Neural cell (in vitro differentiated cells): Measurements from ENCODE around the gene CCDC32.

ENCODE experiments used
- CTCF ChIP-seq: fragments of 450-650 bp; IDR thresholded peaks from 2 replicates; pipeline ENCODE4 v1.5.1; 2014; ENCODE audit warnings: antibody characterized with exemption, mild to moderate bottlenecking, moderate library complexity; ENCODE audit not compliant: poor library complexity, severe bottlenecking
- EP300 ChIP-seq: fragments of 450-650 bp; conservative IDR thresholded peaks from 2 replicates; pipeline ENCODE4 v1.6.1; 2014; ENCODE audit warnings: antibody characterized with exemption, mild to moderate bottlenecking, moderate library complexity; ENCODE audit not compliant: poor library complexity, severe bottlenecking
- EZH2 ChIP-seq: fragments of 200-600, 300-800 bp; shearing (Covaris generic), sonication (generic); IDR thresholded peaks from 2 replicates; pipeline ENCODE4 v1.6.1; 2014; ENCODE audit warnings: antibody characterized with exemption, low read length, borderline replicate concordance, mild to moderate bottlenecking; ENCODE audit not compliant: insufficient read depth, poor library complexity, severe bottlenecking
- POLR2AphosphoS5 ChIP-seq: IDR thresholded peaks from 2 replicates; pipeline ENCODE4 v1.6.1; 2012
- RAD21 ChIP-seq: fragments of 450-650 bp; conservative IDR thresholded peaks from 2 replicates; pipeline ENCODE4 v1.6.1; 2014; ENCODE audit warnings: antibody characterized with exemption, mild to moderate bottlenecking, moderate library complexity
- TAF1 ChIP-seq: IDR thresholded peaks from 2 replicates; pipeline ENCODE4 v1.6.1; 2012; ENCODE audit warnings: low read depth
- TF ChIP-seq, protein P1 (sequence below): IDR thresholded peaks from 2 replicates; pipeline ENCODE4 v1.6.1; 2012; ENCODE audit warnings: borderline replicate concordance

GRCh38 chr15:40591389-40591788 is 26.5 kb upstream of the CCDC32 start:
- TF ChIP-seq, protein P1, sequence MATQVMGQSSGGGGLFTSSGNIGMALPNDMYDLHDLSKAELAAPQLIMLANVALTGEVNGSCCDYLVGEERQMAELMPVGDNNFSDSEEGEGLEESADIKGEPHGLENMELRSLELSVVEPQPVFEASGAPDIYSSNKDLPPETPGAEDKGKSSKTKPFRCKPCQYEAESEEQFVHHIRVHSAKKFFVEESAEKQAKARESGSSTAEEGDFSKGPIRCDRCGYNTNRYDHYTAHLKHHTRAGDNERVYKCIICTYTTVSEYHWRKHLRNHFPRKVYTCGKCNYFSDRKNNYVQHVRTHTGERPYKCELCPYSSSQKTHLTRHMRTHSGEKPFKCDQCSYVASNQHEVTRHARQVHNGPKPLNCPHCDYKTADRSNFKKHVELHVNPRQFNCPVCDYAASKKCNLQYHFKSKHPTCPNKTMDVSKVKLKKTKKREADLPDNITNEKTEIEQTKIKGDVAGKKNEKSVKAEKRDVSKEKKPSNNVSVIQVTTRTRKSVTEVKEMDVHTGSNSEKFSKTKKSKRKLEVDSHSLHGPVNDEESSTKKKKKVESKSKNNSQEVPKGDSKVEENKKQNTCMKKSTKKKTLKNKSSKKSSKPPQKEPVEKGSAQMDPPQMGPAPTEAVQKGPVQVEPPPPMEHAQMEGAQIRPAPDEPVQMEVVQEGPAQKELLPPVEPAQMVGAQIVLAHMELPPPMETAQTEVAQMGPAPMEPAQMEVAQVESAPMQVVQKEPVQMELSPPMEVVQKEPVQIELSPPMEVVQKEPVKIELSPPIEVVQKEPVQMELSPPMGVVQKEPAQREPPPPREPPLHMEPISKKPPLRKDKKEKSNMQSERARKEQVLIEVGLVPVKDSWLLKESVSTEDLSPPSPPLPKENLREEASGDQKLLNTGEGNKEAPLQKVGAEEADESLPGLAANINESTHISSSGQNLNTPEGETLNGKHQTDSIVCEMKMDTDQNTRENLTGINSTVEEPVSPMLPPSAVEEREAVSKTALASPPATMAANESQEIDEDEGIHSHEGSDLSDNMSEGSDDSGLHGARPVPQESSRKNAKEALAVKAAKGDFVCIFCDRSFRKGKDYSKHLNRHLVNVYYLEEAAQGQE = no peak
- TF ChIP-seq RAD21 (no peak), TAF1 (no peak), EP300 (no peak), POLR2AphosphoS5 (no peak), CTCF (no peak), EZH2 (no peak)
